ENCODE measurements around the gene PTPRG. TPM values are rescaled to one million over a fixed set of nuclear protein-coding genes. Genes with fewer than 3 reads are reported as not detected.

The PTPRG gene
- total and polyA plus RNA-seq, 2 donors (not counting 3 experiments of a cell fraction or from before 2014, with no cell fraction given) = 8.9 to 39.1 TPM

GRCh38 chr3:62101488-62101887 is 540.1 kb downstream of the PTPRG start:
- DNase-seq (ENCODE audit: low read depth, low spot score) = no peak
- POLR2A ChIA-PET = no interaction called here
- intact Hi-C loops (cut with micrococcal nuclease) = no loop called here

GRCh38 chr3:62103531-62103930 is 542.2 kb downstream of the PTPRG start:
- no peaks in the 10 kb centered on the region for H3K9me1 ChIP-seq (replicated peaks; ENCODE audit: control insufficient read depth, extremely low read depth, insufficient read depth, low read length)
- TF ChIP-seq GATA2 (IDR thresholded peaks at IDR 0.05; ENCODE audit: insufficient read depth, insufficient read length, low read depth, low read length) = no peak
- TF ChIP-seq FOS (IDR thresholded peaks at IDR 0.05; ENCODE audit: borderline replicate concordance, insufficient read depth, low read length) = no peak
- TF ChIP-seq MYC (IDR thresholded peaks at IDR 0.05; ENCODE audit: low read depth, low read length) = no peak
- no peak for TF ChIP-seq EZH2 (IDR thresholded peaks at IDR 0.05; ENCODE audit: borderline replicate concordance, low read depth, low read length, severe bottlenecking)
- no peak for TF ChIP-seq POLR2A (IDR thresholded peaks at IDR 0.05; ENCODE audit: low read depth, low read length)
- TF ChIP-seq POLR2AphosphoS5 (IDR thresholded peaks at IDR 0.05; ENCODE audit: insufficient read depth, low read depth, low read length) = no peak
- no peak for TF ChIP-seq CTCF (IDR thresholded peaks at IDR 0.05; ENCODE audit: extremely low read depth in 1 of 2, insufficient read depth in 1 of 2, low read depth in 1 of 2, low read length in 2 of 2)
- no peak for TF ChIP-seq JUN (IDR thresholded peaks at IDR 0.05; ENCODE audit: borderline replicate concordance, insufficient read depth, insufficient read length, low read depth)
- TF ChIP-seq MAX (IDR thresholded peaks at IDR 0.05; ENCODE audit: insufficient read depth, insufficient read length) = no peak
- intact Hi-C loops (cut with micrococcal nuclease) = no loop called here
- dilution Hi-C loops (cut with MboI; ENCODE audit: extremely low pct_ligation_motif_present, low sequenced_read_pairs) = no loop called here
- DNase-seq (ENCODE audit: low read depth, low spot score) (no peak), FAIRE-seq (no peak)
- H4K20me1 ChIP-seq (replicated peaks; ENCODE audit: control insufficient read depth, extremely low read depth, insufficient read depth, low read length) = no peaks in the 10 kb centered on the region
- H3K4me2 ChIP-seq (ENCODE audit: insufficient read depth, low read length) = no peak overlapping the region
- no peaks in the 10 kb centered on the region for H3K9me3 ChIP-seq (replicated peaks; ENCODE audit: control insufficient read depth, insufficient read depth, low read length)
- no peak overlapping the region for H3K4me3 ChIP-seq (replicated peaks in 1 of 3; ENCODE audit: insufficient read depth in 1 of 3, low read depth in 1 of 3, low read length in 3 of 3)
- H3K27ac ChIP-seq (ENCODE audit: insufficient read depth, low read depth, low read length) = no peak overlapping the region
- no peaks in the 10 kb centered on the region for H3K4me1 ChIP-seq (ENCODE audit: control insufficient read depth, extremely low read depth, insufficient read depth, low read length)
- no peaks in the 10 kb centered on the region for H3K36me3 ChIP-seq (ENCODE audit: control insufficient read depth in 2 of 2, extremely low read depth in 1 of 2, insufficient read depth in 2 of 2, low read length in 2 of 2)
- ChIA-PET CTCF (interaction anchor here (1.4 kb wide), 1 partner anchor 85 kb away, joined by 3 read pairs; no protein-coding TSS in a partner anchor), POLR2A (no interaction called here)
- no peaks in the 10 kb centered on the region for H3K79me2 ChIP-seq (ENCODE audit: control insufficient read depth, insufficient read depth, low read length)
- no peak overlapping the region for H3K9ac ChIP-seq (replicated peaks; ENCODE audit: extremely low read depth, insufficient read depth, low read length)
- H3K27me3 ChIP-seq (ENCODE audit: control insufficient read depth in 2 of 2, insufficient read depth in 2 of 2, low read length in 2 of 2) = no peaks in the 10 kb centered on the region
- BruUV-seq (replicated peaks) = no TSS peak
- no peak overlapping the region for H2AFZ ChIP-seq (ENCODE audit: low read depth, low read length)

More at GRCh38 chr3:62101488-62101887, 540.1 kb downstream of the PTPRG start:
- dilution Hi-C loops (cut with MboI; ENCODE audit: extremely low pct_ligation_motif_present, low sequenced_read_pairs) = no loop called here
- CTCF ChIA-PET = no interaction called here
- H3K27ac ChIP-seq (ENCODE audit: insufficient read depth, low read depth, low read length) = no peak overlapping the region
- no peaks in the 10 kb centered on the region for H3K27me3 ChIP-seq (ENCODE audit: control insufficient read depth in 2 of 2, insufficient read depth in 2 of 2, low read length in 2 of 2)
- no peak overlapping the region for H3K4me2 ChIP-seq (ENCODE audit: insufficient read depth, low read length)
- BruUV-seq (replicated peaks) = no TSS peak
- no peaks in the 10 kb centered on the region for H3K4me1 ChIP-seq (ENCODE audit: control insufficient read depth, extremely low read depth, insufficient read depth, low read length)
- FAIRE-seq = no peak
- TF ChIP-seq FOS (IDR thresholded peaks at IDR 0.05; ENCODE audit: borderline replicate concordance, insufficient read depth, low read length) = no peak
- no peak for TF ChIP-seq MYC (IDR thresholded peaks at IDR 0.05; ENCODE audit: low read depth, low read length)
- no peak for TF ChIP-seq POLR2AphosphoS5 (IDR thresholded peaks at IDR 0.05; ENCODE audit: insufficient read depth, low read depth, low read length)
- no peak overlapping the region for H3K4me3 ChIP-seq (replicated peaks in 1 of 3; ENCODE audit: insufficient read depth in 1 of 3, low read depth in 1 of 3, low read length in 3 of 3)
- no peaks in the 10 kb centered on the region for H3K9me3 ChIP-seq (replicated peaks; ENCODE audit: control insufficient read depth, insufficient read depth, low read length)
- H3K9me1 ChIP-seq (replicated peaks; ENCODE audit: control insufficient read depth, extremely low read depth, insufficient read depth, low read length) = no peaks in the 10 kb centered on the region
- no peak overlapping the region for H3K9ac ChIP-seq (replicated peaks; ENCODE audit: extremely low read depth, insufficient read depth, low read length)
- no peak overlapping the region for H2AFZ ChIP-seq (ENCODE audit: low read depth, low read length)
- no peaks in the 10 kb centered on the region for H4K20me1 ChIP-seq (replicated peaks; ENCODE audit: control insufficient read depth, extremely low read depth, insufficient read depth, low read length)
- H3K36me3 ChIP-seq (ENCODE audit: control insufficient read depth in 2 of 2, extremely low read depth in 1 of 2, insufficient read depth in 2 of 2, low read length in 2 of 2) = no peaks in the 10 kb centered on the region
- no peaks in the 10 kb centered on the region for H3K79me2 ChIP-seq (ENCODE audit: control insufficient read depth, insufficient read depth, low read length)
